Chondrocyte (in vitro differentiated cells): ENCODE results near the gene HINT3. TPM values are rescaled to one million over a fixed set of nuclear protein-coding genes. Genes with fewer than 3 reads are reported as not detected.
A peak's percentile ranks its signal among the peaks of the same experiment; 100 is the strongest.

Experiments
- DNase-seq: peaks from one replicate; pipeline ENCODE4 v3.0.0; 2021; ENCODE audit warnings: mixed read lengths, low spot score
- H3K27ac Mint-ChIP-seq: one replicate; pipeline ENCODE4 v1.8.0; 2021; ENCODE audit warnings: mild to moderate bottlenecking, moderate library complexity, mixed read lengths; ENCODE audit not compliant: unreplicated experiment
- H3K27me3 Mint-ChIP-seq: 2 replicates; pipeline ENCODE4 v1.8.0; 2021; ENCODE audit warnings: low read depth, mixed read lengths
- H3K36me3 Mint-ChIP-seq: 2 replicates; pipeline ENCODE4 v1.8.0; 2021; ENCODE audit warnings: low read depth, mixed read lengths
- H3K4me1 Mint-ChIP-seq: 2 replicates; pipeline ENCODE4 v1.8.0; 2021; ENCODE audit warnings: low read depth, mild to moderate bottlenecking, mixed read lengths
- H3K4me3 Mint-ChIP-seq: one replicate; pipeline ENCODE4 v1.8.0; 2021; ENCODE audit warnings: mild to moderate bottlenecking, moderate library complexity, mixed read lengths; ENCODE audit not compliant: unreplicated experiment
- H3K9me3 Mint-ChIP-seq: 2 replicates; pipeline ENCODE4 v1.8.0; 2021; ENCODE audit warnings: low read depth, mixed read lengths
- total RNA-seq: library from RNA; stranded (reverse); gene quantifications from 3 replicates; pipeline ENCODE4 v1.2.1, GENCODE V29; 2021
- TF ChIP-seq, protein P1 (sequence below): fragments of 200-600 bp; sonication (generic); IDR thresholded peaks from 2 replicates; pipeline ENCODE4 v1.5.0; 2021; ENCODE audit warnings: antibody characterized with exemption, mild to moderate bottlenecking, moderate library complexity

Gene HINT3
- total RNA-seq, 1 donor from 2014 or later: 19.7 TPM

DNA sequence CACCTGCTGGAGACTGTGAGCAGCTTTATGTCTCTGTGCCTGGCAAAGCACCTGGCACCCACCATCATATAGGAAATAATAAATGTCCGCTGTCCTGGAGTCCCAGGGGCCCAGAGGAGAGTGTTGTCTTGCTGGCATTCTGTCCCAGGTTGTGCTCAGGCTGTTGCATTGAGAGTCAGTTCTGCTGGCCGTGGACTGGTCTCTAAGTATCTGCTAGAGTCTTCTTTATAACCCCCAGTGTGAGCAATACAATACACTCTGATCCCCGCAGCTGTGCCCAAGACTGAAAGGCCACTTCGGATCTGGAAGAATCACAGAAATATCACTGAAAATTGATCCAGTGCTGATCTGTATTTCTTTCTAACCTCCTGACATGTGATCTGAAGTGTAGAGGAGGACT, 38.3 kb upstream of the HINT3 start:
- no peaks in the 10 kb centered on the region for H3K9me3 Mint-ChIP-seq
- H3K27ac Mint-ChIP-seq: peak overlapping the region; percentile 32
- TF ChIP-seq, protein P1, sequence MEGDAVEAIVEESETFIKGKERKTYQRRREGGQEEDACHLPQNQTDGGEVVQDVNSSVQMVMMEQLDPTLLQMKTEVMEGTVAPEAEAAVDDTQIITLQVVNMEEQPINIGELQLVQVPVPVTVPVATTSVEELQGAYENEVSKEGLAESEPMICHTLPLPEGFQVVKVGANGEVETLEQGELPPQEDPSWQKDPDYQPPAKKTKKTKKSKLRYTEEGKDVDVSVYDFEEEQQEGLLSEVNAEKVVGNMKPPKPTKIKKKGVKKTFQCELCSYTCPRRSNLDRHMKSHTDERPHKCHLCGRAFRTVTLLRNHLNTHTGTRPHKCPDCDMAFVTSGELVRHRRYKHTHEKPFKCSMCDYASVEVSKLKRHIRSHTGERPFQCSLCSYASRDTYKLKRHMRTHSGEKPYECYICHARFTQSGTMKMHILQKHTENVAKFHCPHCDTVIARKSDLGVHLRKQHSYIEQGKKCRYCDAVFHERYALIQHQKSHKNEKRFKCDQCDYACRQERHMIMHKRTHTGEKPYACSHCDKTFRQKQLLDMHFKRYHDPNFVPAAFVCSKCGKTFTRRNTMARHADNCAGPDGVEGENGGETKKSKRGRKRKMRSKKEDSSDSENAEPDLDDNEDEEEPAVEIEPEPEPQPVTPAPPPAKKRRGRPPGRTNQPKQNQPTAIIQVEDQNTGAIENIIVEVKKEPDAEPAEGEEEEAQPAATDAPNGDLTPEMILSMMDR: no peak
- peaks cover 40% of the 10 kb centered on the region for H3K36me3 Mint-ChIP-seq
- no peak overlapping the region for H3K4me3 Mint-ChIP-seq
- DNase-seq: no peak
- H3K27me3 Mint-ChIP-seq: no peaks in the 10 kb centered on the region
- peaks cover 44% of the 10 kb centered on the region for H3K4me1 Mint-ChIP-seq

DNA sequence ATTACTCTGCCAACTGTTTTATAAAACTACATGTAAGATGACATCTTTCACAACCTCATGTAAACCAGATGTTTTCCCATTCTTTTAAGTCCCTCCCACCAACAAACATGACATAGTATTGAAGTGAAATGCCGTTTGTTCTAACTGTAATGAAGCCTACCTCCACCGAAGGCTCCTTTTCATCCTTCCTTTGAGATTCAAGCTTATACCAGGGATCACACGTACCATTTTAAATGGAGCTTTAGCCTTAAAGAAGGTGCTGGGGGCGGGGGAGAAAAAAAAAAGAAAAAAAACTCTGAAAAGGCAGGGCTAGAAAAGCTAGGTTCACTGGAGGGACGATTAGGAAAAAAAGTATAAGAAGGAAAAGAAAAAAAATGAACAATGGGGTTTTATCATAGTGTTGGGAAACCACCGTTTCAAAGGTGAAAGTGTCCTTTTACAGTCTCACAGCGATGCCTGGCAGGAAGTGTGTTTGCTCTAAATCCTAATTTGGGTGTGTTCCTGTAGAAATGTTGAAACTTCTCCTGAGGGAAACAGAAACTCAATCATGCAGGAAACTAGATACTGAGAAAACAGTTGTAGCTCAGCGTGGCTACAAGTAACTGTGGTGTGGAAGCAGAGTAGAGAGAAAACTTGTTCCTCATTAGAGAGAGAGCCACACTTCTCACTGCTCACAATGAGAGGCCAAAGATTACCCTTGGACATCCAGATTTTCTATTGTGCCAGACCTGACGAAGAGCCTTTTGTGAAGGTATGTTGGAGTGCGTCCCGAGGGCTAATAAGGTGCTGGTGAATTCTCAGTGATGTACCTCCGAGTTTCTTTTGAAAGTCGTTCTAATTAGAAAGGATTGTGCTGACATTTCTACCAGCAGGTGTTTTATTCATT, 37.6 kb upstream of the HINT3 start:
- Mint-ChIP-seq H3K27me3 (no peaks in the 10 kb centered on the region), H3K4me1 (peaks cover 48% of the 10 kb centered on the region), H3K27ac (peak overlapping the region; percentile 93), H3K36me3 (peaks cover 44% of the 10 kb centered on the region), H3K9me3 (no peaks in the 10 kb centered on the region), H3K4me3 (peak overlapping the region; percentile 44)
- DNase-seq: no peak
- TF ChIP-seq, protein P1: no peak

DNA sequence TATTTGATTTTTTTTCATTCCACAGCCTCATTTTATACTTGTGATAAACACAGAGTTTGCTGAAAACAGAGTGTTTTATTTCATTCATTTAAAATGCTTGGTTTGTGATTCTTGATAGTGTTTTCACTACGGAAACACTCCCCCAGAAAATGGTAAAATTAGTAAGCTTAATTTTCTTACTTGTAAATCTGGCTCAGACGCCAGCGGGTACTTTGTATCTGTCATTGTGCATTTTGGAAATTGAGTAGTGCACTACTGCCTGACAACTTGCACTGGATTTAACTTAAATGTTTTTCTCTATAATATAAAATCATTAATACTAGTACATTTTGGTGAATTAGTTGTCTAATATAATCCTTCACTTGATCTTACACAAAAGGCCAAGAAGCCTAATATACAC, 37.0 kb upstream of the HINT3 start:
- peak overlapping the region; percentile 44 for H3K4me3 Mint-ChIP-seq
- H3K36me3 Mint-ChIP-seq: peaks cover 45% of the 10 kb centered on the region
- peak overlapping the region; percentile 93 for H3K27ac Mint-ChIP-seq
- DNase-seq: no peak
- H3K9me3 Mint-ChIP-seq: no peaks in the 10 kb centered on the region
- TF ChIP-seq, protein P1: no peak
- H3K27me3 Mint-ChIP-seq: no peaks in the 10 kb centered on the region
- peaks cover 54% of the 10 kb centered on the region for H3K4me1 Mint-ChIP-seq

DNA sequence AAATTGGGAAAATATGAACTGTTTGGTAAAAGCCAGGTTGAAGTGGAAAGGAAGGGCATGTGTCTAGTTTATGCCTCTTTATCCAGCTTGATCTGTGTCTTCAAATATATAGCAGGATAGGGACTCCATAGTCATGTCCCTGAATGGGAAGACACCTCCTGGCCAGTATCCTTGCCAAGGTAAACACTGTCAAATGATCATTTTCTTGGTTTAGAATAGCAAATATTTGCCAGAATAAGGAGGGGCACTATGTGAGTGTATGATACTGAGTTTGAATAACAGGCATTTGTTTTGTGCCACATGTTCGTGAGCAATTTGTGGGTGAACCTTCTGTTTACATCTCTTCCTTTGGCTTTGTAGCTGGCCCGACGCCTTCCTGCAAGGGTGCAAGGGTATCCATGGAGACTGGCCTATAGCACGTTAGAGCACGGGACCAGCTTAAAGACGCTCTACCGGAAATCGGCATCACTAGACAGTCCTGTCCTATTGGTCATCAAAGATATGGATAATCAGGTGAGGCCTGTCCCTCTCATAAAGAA, 34.2 kb upstream of the HINT3 start:
- no peak for DNase-seq
- H3K27me3 Mint-ChIP-seq: no peaks in the 10 kb centered on the region
- H3K4me1 Mint-ChIP-seq: peaks cover 76% of the 10 kb centered on the region
- H3K36me3 Mint-ChIP-seq: peaks cover 35% of the 10 kb centered on the region
- TF ChIP-seq, protein P1: no peak
- no peaks in the 10 kb centered on the region for H3K9me3 Mint-ChIP-seq
- no peak overlapping the region for H3K27ac Mint-ChIP-seq
- H3K4me3 Mint-ChIP-seq: no peak overlapping the region

DNA sequence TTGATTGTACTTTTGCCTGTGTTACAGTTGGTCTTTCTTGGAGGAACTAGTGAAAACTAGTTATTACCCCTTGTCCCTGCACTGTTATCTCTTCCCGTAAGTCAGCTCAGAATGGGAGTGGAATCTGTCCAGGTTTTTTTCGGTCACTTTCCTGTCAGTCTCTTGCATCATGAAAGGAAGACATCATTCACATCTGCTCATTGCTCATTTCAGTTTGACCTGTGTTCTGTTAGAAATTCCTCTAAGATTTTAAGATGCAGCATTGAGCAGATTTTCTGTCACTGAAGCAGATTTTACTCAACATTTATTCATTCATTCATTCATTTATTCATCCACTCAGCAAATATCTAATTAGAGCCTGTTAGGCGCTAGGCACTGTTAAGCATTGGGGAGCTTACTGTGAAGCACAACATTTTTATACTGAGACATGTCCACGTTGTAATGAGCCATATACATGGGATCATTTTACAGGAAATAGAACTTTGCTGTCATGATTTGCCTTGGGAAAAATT, 33.1 kb upstream of the HINT3 start:
- TF ChIP-seq, protein P1: no peak
- H3K4me1 Mint-ChIP-seq: peaks cover 76% of the 10 kb centered on the region
- H3K36me3 Mint-ChIP-seq: peaks cover 44% of the 10 kb centered on the region
- peak overlapping the region; percentile 9 for H3K27ac Mint-ChIP-seq
- no peaks in the 10 kb centered on the region for H3K9me3 Mint-ChIP-seq
- no peaks in the 10 kb centered on the region for H3K27me3 Mint-ChIP-seq
- H3K4me3 Mint-ChIP-seq: no peak overlapping the region
- no peak for DNase-seq
